GM23338 (cell line): ENCODE measurements around the gene METTL3. TPM values are rescaled to one million over a fixed set of nuclear protein-coding genes. Genes with fewer than 3 reads are reported as not detected.

Experiments
- ATAC-seq: fragments of 200-7000 bp; cut with Tn5 transposase; 3 replicates; pipeline ENCODE4 v1.9.1; 2020
- DNase-seq: peaks from one replicate; pipeline ENCODE4 v3.0.0-alpha.2; 2015; ENCODE audit warnings: low spot score
- H2AFZ ChIP-seq: fragments of 200-600 bp; sonication (generic); 2 replicates; pipeline ENCODE4 v1.8.0; 2016; ENCODE audit warnings: antibody characterized with exemption, mild to moderate bottlenecking, moderate library complexity
- H3F3A ChIP-seq: fragments of 200-600 bp; sonication (generic); replicated peaks from 2 replicates; pipeline ENCODE4 v1.8.0; 2017; ENCODE audit warnings: antibody characterized with exemption, mixed run types, low read depth
- H3K27ac ChIP-seq: fragments of 200-600 bp; sonication (generic); 2 replicates; pipeline ENCODE4 v1.6.1; 2016; ENCODE audit warnings: low read depth
- H3K27me3 ChIP-seq: fragments of 200-600 bp; sonication (generic); 2 replicates; pipeline ENCODE4 v1.8.0; 2016; ENCODE audit warnings: mild to moderate bottlenecking, mixed run types, moderate library complexity; ENCODE audit not compliant: insufficient read depth
- H3K36me3 ChIP-seq: fragments of 200-600 bp; sonication (generic); 2 replicates; pipeline ENCODE4 v1.8.0; 2016; ENCODE audit warnings: mild to moderate bottlenecking; ENCODE audit not compliant: insufficient read depth
- H3K4me1 ChIP-seq: fragments of 200-600 bp; sonication (generic); 2 replicates; pipeline ENCODE4 v1.8.0; 2016; ENCODE audit warnings: mild to moderate bottlenecking, moderate library complexity; ENCODE audit not compliant: insufficient read depth
- H3K4me2 ChIP-seq: fragments of 200-600 bp; sonication (generic); 2 replicates; pipeline ENCODE4 v1.7.1; 2017; ENCODE audit warnings: mixed run types
- H3K4me3 ChIP-seq: fragments of 200-600 bp; sonication (generic); 2 replicates; pipeline ENCODE4 v1.6.1; 2016; ENCODE audit warnings: mixed run types
- H3K79me2 ChIP-seq: fragments of 200-600 bp; sonication (generic); replicated peaks from 2 replicates; pipeline ENCODE4 v1.8.0; 2017; ENCODE audit warnings: mild to moderate bottlenecking; ENCODE audit not compliant: insufficient read depth
- H3K9me2 ChIP-seq: fragments of 200-600 bp; sonication (generic); 2 replicates; pipeline ENCODE4 v1.8.0; 2017; ENCODE audit not compliant: insufficient read depth
- H4K20me1 ChIP-seq: fragments of 200-600 bp; sonication (generic); replicated peaks from 2 replicates; pipeline ENCODE4 v1.8.0; 2017; ENCODE audit warnings: mild to moderate bottlenecking; ENCODE audit not compliant: insufficient read depth
- H3K27ac Mint-ChIP-seq: 2 replicates; pipeline ENCODE4 v1.8.0; 2020; ENCODE audit warnings: inconsistent platforms, mild to moderate bottlenecking, moderate library complexity, mixed read lengths
- H3K27me3 Mint-ChIP-seq: 3 replicates; pipeline ENCODE4 v1.8.0; 2022; ENCODE audit warnings: low read depth, mild to moderate bottlenecking, moderate library complexity, mixed read lengths, inconsistent platforms; ENCODE audit not compliant: insufficient read depth, poor library complexity
- H3K36me3 Mint-ChIP-seq: 3 replicates; pipeline ENCODE4 v1.8.0; 2021; ENCODE audit warnings: low read depth, mild to moderate bottlenecking, inconsistent platforms, moderate library complexity, mixed read lengths
- H3K4me1 Mint-ChIP-seq: 3 replicates; pipeline ENCODE4 v1.8.0; 2020; ENCODE audit warnings: mild to moderate bottlenecking, inconsistent platforms, mixed read lengths
- H3K4me3 Mint-ChIP-seq: 3 replicates; pipeline ENCODE4 v1.8.0; 2021; ENCODE audit warnings: moderate library complexity, mild to moderate bottlenecking, inconsistent platforms, mixed read lengths
- H3K9me3 Mint-ChIP-seq: 3 replicates; pipeline ENCODE4 v1.8.0; 2020; ENCODE audit warnings: moderate library complexity, mild to moderate bottlenecking, inconsistent platforms, mixed read lengths
- CREB1 ChIP-seq: fragments of 250-450 bp; sonication (Bioruptor Pico); IDR thresholded peaks from 2 replicates; pipeline ENCODE4 v1.5.0; 2020; ENCODE audit warnings: low read depth, mild to moderate bottlenecking, moderate library complexity
- EZH2 ChIP-seq: fragments of 200-600 bp; sonication (generic); IDR thresholded peaks from one replicate; pipeline ENCODE4 v1.8.0; 2017; ENCODE audit warnings: antibody characterized with exemption, mild to moderate bottlenecking, low read depth; ENCODE audit not compliant: unreplicated experiment
- EZH2phosphoT487 ChIP-seq: fragments of 200-600 bp; sonication (generic); IDR thresholded peaks from one replicate; pipeline ENCODE4 v1.8.1; 2018; ENCODE audit warnings: antibody characterized with exemption; ENCODE audit not compliant: unreplicated experiment
- POLR2AphosphoS5 ChIP-seq: IDR thresholded peaks from 2 replicates; pipeline ENCODE4 v1.6.1; 2016; ENCODE audit warnings: antibody characterized with exemption, low read depth
- ZNF331 ChIP-seq: fragments of 250-450 bp; sonication (Bioruptor Pico); IDR thresholded peaks from 2 replicates; pipeline ENCODE4 v1.5.0; 2020; ENCODE audit warnings: low read depth, mild to moderate bottlenecking, moderate library complexity
- polyA plus RNA-seq: library from polyadenylated mRNA; unstranded; fragments of >200 nt; fragmentation: Nextera tagmentation; extraction: Ambion mirVana; gene quantifications from 2 replicates; pipeline ENCODE4 v1.2.1, GENCODE V29; 2016
- total RNA-seq: library from RNA; depleted of rRNA; stranded (reverse); fragments of >200 nt; shearing (Covaris generic); gene quantifications from 2 replicates; pipeline ENCODE4 v1.2.3, GENCODE V29; 2014

The METTL3 gene
- total and polyA plus RNA-seq, 2 experiments from 2014 or later, result 100 to 140 TPM

DNA sequence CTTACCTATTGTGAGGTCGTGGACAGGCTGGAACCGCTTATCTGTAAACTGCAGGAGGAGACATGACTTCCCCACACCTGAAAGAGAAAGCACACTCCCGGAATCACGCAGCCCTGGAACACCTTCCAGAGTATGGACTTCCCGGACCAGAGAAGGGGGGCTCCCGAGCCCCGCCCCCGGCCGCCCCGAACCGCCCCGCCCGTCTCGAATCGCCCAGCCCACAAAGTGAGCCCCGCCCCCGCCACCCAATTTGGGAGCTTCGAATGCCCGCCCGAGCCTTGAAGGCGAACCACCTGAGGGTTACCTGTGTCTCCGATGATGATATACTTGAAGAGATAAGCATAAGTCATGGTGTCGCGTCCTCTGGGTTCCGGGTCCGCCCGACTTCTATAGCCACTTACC is 34.6 kb downstream of the METTL3 start:
- Mint-ChIP-seq H3K4me3 (peak overlapping the region; percentile 97), H3K27me3 (peaks cover 4% of the 10 kb centered on the region), H3K4me1 (peaks cover 11% of the 10 kb centered on the region; the same call in 1 of the 3 replicates), H3K36me3 (peaks cover 32% of the 10 kb centered on the region), H3K27ac (peak overlapping the region; percentile 98), H3K9me3 (no peaks in the 10 kb centered on the region)
- peaks cover 7% of the 10 kb centered on the region; the same call in 1 of the 2 replicates for H3F3A ChIP-seq
- peaks cover 55% of the 10 kb centered on the region for H3K79me2 ChIP-seq
- H3K36me3 ChIP-seq, result peaks cover 9% of the 10 kb centered on the region; the same call in 1 of the 2 replicates
- peak overlapping the region; percentile 77 for H3K27ac ChIP-seq
- peak overlapping the region; percentile 80 for H3K4me2 ChIP-seq
- 0 out of 2 replicates have a peak, but pooled peaks cover 9% of the 10 kb centered on the region for H4K20me1 ChIP-seq
- ATAC-seq (peak; percentile 72), DNase-seq (no peak)
- peak; percentile 36; the same call in 1 of the 2 replicates for TF ChIP-seq POLR2AphosphoS5
- TF ChIP-seq CREB1 (CRISPR knock-in tag), result no peak
- H3K4me1 ChIP-seq, result no peaks in the 10 kb centered on the region
- no peaks in the 10 kb centered on the region for H3K9me2 ChIP-seq
- H3K4me3 ChIP-seq, result peak overlapping the region; percentile 69
- H3K27me3 ChIP-seq, result no peaks in the 10 kb centered on the region
- peak overlapping the region; percentile 72; the same call in 1 of the 2 replicates for H2AFZ ChIP-seq

DNA sequence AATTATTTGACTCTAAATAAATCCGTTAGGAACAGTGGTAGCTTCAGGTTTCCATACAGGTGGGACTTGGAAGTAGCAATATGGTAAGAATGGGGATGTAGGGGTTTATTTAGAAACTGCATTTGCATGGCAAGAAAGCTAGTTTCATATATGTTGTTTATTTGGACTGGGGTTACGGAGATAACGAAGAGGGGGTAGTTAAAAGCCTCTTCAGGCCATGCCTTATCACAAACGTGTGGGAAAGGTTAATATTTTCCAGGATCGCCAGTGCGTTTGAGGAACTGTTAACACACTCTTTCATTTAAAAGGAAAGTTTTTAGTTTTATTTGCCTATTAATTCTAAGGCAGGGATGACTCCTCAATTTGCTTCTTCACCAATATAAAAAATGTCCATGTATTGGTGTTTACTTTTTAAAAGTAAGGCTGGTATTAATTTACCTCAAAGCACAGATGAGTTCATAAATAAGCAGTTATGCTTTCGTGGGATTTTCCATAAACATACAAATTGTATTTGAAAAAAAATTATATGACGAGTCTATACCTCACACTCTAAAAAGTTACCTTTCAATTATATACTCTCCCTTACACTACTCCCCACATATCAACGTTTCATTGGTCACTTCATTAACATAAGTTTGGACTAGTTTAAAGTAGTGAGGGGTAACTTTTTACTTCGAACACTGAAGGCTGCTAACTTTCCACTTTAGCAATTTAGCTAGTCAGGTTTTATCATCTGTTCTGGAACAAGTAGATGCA is 35.2 kb downstream of the METTL3 start:
- Histone ChIP-seq H3K4me2 (peak overlapping the region; percentile 80), H3K27me3 (no peaks in the 10 kb centered on the region)

DNA sequence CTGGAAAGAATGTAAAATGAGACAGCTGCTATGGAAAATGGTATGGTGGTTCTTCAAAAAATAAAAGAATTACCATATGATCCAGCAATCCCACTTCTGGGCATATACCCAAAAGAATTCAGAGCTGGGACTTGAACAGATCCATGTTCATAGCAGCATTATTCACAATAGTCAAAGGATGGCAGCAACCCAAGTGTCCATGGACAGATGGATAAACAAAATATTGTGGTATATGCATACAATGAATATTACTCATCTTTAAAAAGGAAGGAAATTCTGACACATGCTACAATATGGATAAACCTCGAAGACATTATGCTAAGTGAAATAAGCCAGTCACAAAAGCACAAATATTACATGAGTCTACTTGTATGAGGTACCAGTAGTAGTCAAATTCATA is 43.5 kb downstream of the METTL3 start:
- Histone ChIP-seq H3K4me1 (no peaks in the 10 kb centered on the region), H3K27me3 (no peaks in the 10 kb centered on the region), H3K9me2 (no peaks in the 10 kb centered on the region), H3K4me2 (no peak overlapping the region), H2AFZ (no peak overlapping the region), H3K27ac (no peak overlapping the region), H3K79me2 (no peaks in the 10 kb centered on the region; the same call in 1 of the 2 replicates), H4K20me1 (no peaks in the 10 kb centered on the region), H3F3A (peaks cover 6% of the 10 kb centered on the region), H3K4me3 (no peak overlapping the region), H3K36me3 (peaks cover 11% of the 10 kb centered on the region; the same call in 1 of the 2 replicates)
- H3K36me3 Mint-ChIP-seq, result peaks cover 55% of the 10 kb centered on the region
- peaks cover 7% of the 10 kb centered on the region for H3K27me3 Mint-ChIP-seq
- ATAC-seq (no peak), DNase-seq (no peak)
- H3K27ac Mint-ChIP-seq, result no peak overlapping the region
- H3K4me1 Mint-ChIP-seq, result no peaks in the 10 kb centered on the region
- H3K9me3 Mint-ChIP-seq, result no peaks in the 10 kb centered on the region
- no peak overlapping the region for H3K4me3 Mint-ChIP-seq
- TF ChIP-seq ZNF331 (no peak), EZH2 (no peak)

More for the DNA sequence above, 35.2 kb downstream of the METTL3 start:
- Histone ChIP-seq H3F3A (peaks cover 7% of the 10 kb centered on the region; the same call in 1 of the 2 replicates), H3K4me3 (peak overlapping the region; percentile 69), H4K20me1 (0 out of 2 replicates have a peak, but pooled peaks cover 9% of the 10 kb centered on the region), H3K79me2 (peaks cover 51% of the 10 kb centered on the region), H2AFZ (peak overlapping the region; percentile 72; the same call in 1 of the 2 replicates), H3K4me1 (no peaks in the 10 kb centered on the region), H3K27ac (peak overlapping the region; percentile 77), H3K36me3 (peaks cover 7% of the 10 kb centered on the region; the same call in 1 of the 2 replicates), H3K9me2 (no peaks in the 10 kb centered on the region)
- DNase-seq (no peak), ATAC-seq (no peak)
- H3K4me3 Mint-ChIP-seq, result peak overlapping the region; percentile 97
- H3K4me1 Mint-ChIP-seq, result peaks cover 11% of the 10 kb centered on the region; the same call in 1 of the 3 replicates
- peaks cover 37% of the 10 kb centered on the region for H3K36me3 Mint-ChIP-seq
- TF ChIP-seq EZH2phosphoT487 (no peak), EZH2 (no peak)
- peaks cover 4% of the 10 kb centered on the region for H3K27me3 Mint-ChIP-seq
- peak overlapping the region; percentile 98 for H3K27ac Mint-ChIP-seq
- no peaks in the 10 kb centered on the region for H3K9me3 Mint-ChIP-seq
